Measurements from ENCODE around the gene STK17A. TPM values are rescaled to one million over a fixed set of nuclear protein-coding genes. Genes with fewer than 3 reads are reported as not detected.

STK17A gene
- 10 to 100 TPM; 43.2 to 50.9 TPM for total RNA-seq

DNA sequence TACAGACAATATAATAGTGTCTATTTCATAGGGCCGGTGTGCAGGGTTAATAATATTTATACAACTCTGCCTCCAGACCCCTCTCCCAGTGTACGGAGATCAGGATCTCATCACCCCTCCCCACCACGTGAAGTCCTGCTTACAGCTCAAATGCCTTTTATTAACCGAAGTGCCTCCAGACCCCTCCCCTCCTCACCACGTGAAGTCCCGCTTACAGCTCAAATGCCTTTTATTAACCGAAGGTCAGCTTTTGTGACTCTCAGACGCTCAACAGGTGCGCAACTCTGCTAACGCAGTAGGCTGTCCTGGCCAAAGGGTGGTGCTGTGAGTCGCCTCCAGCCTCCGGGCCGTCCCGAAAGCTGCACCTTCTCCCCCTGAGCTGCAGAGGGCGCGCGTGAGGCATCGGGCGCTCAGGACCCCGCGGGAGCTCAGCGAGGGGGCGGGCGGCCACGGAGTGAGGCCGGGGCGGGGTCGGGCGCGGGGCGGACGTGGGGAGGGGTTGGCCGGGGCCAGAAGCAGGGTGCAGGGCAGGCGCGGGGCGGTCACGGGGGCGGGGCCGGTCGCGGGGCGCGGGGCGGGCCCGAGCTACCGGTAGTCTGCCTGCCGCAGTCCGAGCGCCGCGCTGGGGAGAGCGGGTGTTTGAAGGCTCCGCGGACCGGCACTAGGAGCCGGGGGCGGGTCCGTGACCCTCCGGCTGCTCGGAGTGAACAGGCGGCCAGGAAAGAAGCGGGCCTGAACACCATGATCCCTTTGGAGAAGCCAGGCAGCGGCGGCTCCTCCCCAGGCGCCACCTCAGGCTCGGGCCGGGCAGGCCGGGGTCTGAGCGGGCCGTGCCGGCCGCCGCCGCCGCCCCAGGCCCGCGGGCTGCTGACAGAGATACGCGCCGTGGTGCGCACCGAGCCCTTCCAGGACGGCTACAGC lies at the start of gene STK17A:
Gene STK17A (plus strand): TSS at position 606 of the 921 bp plus-strand sequence. CDS start 136 bp downstream, at position 742.
- Mint-ChIP-seq H3K4me3 (peak within 1 kb of the TSS; percentile 99), H3K27me3 (peaks cover 6% of the 10 kb centered on the region), H3K27ac (peak within 1 kb of the TSS; percentile 97), H3K4me1 (peaks cover 29% of the 10 kb centered on the region), H3K36me3 (ENCODE audit: low read depth) (peaks cover 17% of the 10 kb centered on the region), H3K9me3 (ENCODE audit: low read depth) (no peaks in the 10 kb centered on the region)
- intact Hi-C loops (cut with DNase I, micrococcal nuclease) = loop anchor here (1.0 to 5.0 kb wide), 15 partner anchors 66 to 650 kb away; partner anchors contain the start of genes COA1 (in 2 of the 2), MRPL32 (in 1 of the 2), MRPS24 (in 1 of the 2) and PSMA2 (in 1 of the 2)
- POLR2A ChIA-PET = interaction anchor here (0.6 to 6.4 kb wide), 24 partner anchors 10 to 620 kb away, joined by 3 to 66 read pairs (median 4); partner anchors contain the start of genes BLVRA and COA1
- CTCF ChIA-PET = interaction anchor here (0.5 to 13.3 kb wide), 83 partner anchors 8 to 540 kb away, joined by 3 to 381 read pairs (median 5); partner anchors contain the start of genes COA1, MRPS24 and POLD2
- ATAC-seq (peak; percentile 77), DNase-seq (peak; percentile 96)

DNA sequence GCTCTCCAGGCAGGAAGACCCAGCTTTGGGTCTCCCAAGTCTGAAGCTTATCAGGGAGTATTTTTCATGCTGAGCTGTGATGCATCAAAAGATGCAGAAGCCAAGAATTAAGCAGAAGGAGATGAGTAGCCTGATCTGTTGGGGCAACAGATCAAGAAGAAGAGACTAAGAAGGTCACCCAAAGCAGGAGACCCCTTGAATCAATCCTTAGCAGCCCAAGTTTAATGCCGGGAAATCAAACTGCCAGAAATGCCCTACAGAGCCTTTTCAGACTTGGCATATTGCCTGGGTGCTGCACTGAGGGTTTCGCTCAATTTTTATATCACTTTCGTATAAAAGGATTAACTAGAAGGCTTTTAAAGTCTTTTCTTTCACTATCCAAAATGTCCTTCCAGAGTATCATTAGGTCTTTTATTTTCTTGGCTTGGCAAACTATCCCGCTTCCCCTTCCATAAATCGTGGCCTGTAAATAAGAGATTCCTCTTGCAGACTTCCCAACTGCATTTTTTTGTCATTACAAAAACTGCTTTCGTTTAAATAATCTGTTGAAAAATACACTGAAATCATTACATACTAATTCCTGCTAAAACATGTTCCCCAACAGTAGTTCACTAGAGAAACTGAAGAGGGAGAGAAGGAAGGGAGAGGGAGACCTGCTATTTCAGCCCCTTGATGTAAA lies 49.0 kb upstream of the STK17A start:
- CTCF ChIA-PET = no interaction called here
- intact Hi-C loops (cut with DNase I, micrococcal nuclease) = no loop called here
- POLR2A ChIA-PET = no interaction called here
- no peaks in the 10 kb centered on the region for H3K4me1 Mint-ChIP-seq
- ATAC-seq (no peak), DNase-seq (no peak)
- H3K27me3 Mint-ChIP-seq = no peaks in the 10 kb centered on the region
- no peak overlapping the region for H3K27ac Mint-ChIP-seq
- no peaks in the 10 kb centered on the region for H3K36me3 Mint-ChIP-seq (ENCODE audit: low read depth)
- H3K4me3 Mint-ChIP-seq = no peak overlapping the region
- H3K9me3 Mint-ChIP-seq (ENCODE audit: low read depth) = no peaks in the 10 kb centered on the region

DNA sequence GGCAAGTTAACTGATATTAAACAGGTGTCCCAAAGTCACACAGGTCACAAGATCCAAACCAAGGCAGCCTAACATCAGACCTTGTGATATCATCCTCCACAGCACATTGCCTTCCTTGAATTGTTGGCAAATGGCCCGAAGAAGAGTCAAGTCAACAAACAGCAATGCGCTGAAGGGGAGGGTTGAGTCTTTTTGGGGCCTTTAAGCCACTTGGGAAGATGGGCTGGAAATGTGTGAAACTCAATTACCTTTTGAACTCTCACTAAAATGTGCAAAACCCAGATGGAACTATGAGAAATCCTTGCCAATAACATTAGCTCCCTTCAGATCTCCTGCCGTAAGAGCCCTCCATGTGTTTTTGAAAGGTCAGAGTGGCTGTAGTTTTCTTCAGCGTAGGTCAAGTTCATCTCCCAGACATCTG lies 47.9 kb upstream of the STK17A start:
- CTCF ChIA-PET = no interaction called here
- no peak overlapping the region for H3K4me3 Mint-ChIP-seq
- H3K9me3 Mint-ChIP-seq (ENCODE audit: low read depth) = no peaks in the 10 kb centered on the region
- no peaks in the 10 kb centered on the region for H3K27me3 Mint-ChIP-seq
- H3K4me1 Mint-ChIP-seq = no peaks in the 10 kb centered on the region
- intact Hi-C loops (cut with DNase I, micrococcal nuclease) = no loop called here
- POLR2A ChIA-PET = no interaction called here
- H3K27ac Mint-ChIP-seq = no peak overlapping the region
- DNase-seq (no peak), ATAC-seq (no peak)
- H3K36me3 Mint-ChIP-seq (ENCODE audit: low read depth) = no peaks in the 10 kb centered on the region

DNA sequence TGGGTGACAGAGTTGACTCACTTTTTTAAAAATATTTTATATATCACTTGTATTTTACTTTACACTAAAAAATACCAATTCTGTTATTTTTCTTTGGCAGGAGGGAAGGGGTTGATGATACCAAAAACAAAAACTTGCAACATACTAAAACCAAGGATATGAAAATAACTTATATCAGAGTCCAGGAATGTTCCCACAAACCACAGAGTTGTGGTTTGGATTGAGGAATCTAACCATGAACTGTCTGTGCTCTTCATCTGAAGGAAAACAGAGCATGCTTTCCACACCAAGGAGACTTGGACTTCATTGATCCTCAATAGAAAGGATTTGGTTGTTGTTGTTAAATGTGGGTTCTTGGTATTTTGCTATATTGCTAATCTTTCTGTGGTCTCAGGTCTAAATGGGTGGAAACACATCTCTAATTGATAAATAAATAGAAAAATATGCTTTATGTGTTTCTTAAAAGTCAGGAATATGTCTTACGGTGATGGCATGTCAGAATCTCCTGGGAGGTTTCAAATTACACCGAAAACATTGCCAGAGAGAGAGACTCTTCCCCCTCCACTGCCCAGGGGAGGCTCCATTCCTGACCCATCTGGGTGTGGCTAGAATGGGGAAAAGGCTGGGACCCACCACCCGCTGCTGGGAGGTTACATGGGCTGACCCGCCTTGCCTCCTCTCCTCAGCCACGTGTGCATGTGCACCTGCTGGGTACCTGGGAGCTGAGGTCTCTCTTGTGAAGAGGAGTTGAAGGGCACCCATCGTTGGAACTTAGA lies 46.9 kb upstream of the STK17A start:
- DNase-seq = no peak
- Mint-ChIP-seq H3K9me3 (ENCODE audit: low read depth) (no peaks in the 10 kb centered on the region), H3K4me3 (no peak overlapping the region), H3K36me3 (ENCODE audit: low read depth) (no peaks in the 10 kb centered on the region), H3K4me1 (no peaks in the 10 kb centered on the region), H3K27ac (no peak overlapping the region), H3K27me3 (peaks cover under 1% of the 10 kb centered on the region)
- ATAC-seq = no peak
- intact Hi-C loops (cut with DNase I, micrococcal nuclease) = no loop called here
- POLR2A ChIA-PET = no interaction called here
- CTCF ChIA-PET = no interaction called here

DNA sequence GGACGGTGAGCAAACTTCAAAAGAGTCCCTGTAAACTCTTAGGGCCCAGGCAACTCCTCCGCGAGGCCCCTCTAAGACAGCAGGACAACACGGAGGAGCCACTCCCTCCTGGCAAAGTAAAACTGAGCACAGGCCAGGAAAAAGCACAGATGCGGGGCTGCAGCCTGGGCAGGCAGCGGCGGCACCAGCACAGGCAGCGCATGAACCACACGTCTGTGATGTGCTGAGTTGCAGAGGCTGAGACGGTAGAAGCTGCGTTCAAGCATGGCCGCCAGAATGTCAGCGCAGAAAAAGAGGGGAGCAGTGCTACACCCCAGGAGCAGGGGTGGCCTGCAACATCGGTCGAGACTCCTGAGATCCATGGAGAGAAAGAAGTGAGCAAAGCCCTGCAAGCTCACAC lies 46.1 kb upstream of the STK17A start:
- Mint-ChIP-seq H3K9me3 (ENCODE audit: low read depth) (no peaks in the 10 kb centered on the region), H3K36me3 (ENCODE audit: low read depth) (no peaks in the 10 kb centered on the region), H3K27ac (no peak overlapping the region), H3K4me3 (no peak overlapping the region), H3K4me1 (no peaks in the 10 kb centered on the region), H3K27me3 (peaks cover 3% of the 10 kb centered on the region)
- ChIA-PET POLR2A (interaction anchor here (0.6 kb wide), 1 partner anchor 292 kb away, joined by 3 read pairs; no protein-coding TSS in a partner anchor), CTCF (interaction anchor here (1.1 to 1.7 kb wide), 2 partner anchors 23 to 163 kb away, joined by 4 to 6 read pairs; no protein-coding TSS in a partner anchor)
- ATAC-seq (no peak), DNase-seq (no peak)
- intact Hi-C loops (cut with DNase I, micrococcal nuclease) = no loop called here

DNA sequence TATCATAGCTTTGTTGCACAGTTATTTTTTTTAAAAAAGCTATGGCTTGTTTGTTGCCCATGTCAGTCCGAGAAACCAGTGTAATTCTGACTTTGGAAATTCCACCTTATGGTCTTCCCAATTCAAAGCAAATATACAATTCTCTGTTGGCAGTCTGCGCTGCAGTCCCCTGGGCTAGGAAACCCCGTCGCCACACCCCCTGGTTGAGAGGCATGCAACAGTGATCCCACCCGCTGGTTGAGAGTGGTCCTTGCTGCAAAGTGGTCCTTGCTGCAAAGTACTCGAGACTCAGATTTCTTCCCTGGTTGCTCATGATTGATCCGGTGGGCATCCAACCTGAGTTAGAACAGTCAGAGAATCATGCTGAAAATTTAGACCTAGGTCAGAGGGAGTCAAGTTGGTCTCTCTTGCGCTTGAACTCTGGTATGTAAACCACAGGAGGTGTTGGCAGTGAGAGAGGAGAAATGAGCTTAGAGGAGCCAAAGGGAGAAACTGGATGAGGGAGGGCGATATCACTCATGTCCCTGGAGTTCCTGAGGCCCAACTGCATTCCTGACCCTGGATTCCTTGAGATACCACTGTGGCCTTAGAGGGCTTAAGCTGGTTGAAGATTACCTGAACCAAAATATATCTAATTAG lies 45.0 kb upstream of the STK17A start:
- ChIA-PET CTCF (interaction anchor here (1.1 to 1.7 kb wide), 2 partner anchors 22 to 162 kb away, joined by 4 to 6 read pairs; no protein-coding TSS in a partner anchor), POLR2A (no interaction called here)
- Mint-ChIP-seq H3K9me3 (ENCODE audit: low read depth) (no peaks in the 10 kb centered on the region), H3K4me1 (no peaks in the 10 kb centered on the region), H3K27me3 (peaks cover 7% of the 10 kb centered on the region), H3K4me3 (no peak overlapping the region), H3K27ac (no peak overlapping the region), H3K36me3 (ENCODE audit: low read depth) (no peaks in the 10 kb centered on the region)
- intact Hi-C loops (cut with DNase I, micrococcal nuclease) = no loop called here
- no peak for ATAC-seq
- DNase-seq = no peak

DNA sequence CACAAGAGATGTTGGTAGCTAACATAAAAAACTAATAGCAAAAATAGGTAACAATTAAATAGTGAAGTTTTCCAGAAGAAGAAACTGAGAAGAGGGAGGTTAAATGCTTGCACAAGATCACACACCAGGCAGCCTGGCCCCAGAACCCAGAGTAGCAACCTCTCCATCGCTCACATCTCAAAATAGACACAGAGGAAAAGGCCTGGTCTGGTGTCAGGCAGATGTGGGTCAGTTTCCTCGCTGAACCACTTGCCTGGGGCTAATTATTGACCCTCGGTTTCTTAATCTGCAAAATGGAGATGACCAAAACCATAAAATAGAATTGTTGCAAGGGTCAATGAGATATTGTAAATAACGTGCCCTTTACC lies 44.5 kb upstream of the STK17A start:
- H3K4me1 Mint-ChIP-seq = no peaks in the 10 kb centered on the region
- H3K27ac Mint-ChIP-seq = no peak overlapping the region
- POLR2A ChIA-PET = no interaction called here
- H3K4me3 Mint-ChIP-seq = no peak overlapping the region
- peaks cover 7% of the 10 kb centered on the region for H3K27me3 Mint-ChIP-seq
- intact Hi-C loops (cut with DNase I, micrococcal nuclease) = no loop called here
- DNase-seq = no peak
- ATAC-seq = no peak
- no peaks in the 10 kb centered on the region for H3K9me3 Mint-ChIP-seq (ENCODE audit: low read depth)
- no peaks in the 10 kb centered on the region for H3K36me3 Mint-ChIP-seq (ENCODE audit: low read depth)
- CTCF ChIA-PET = no interaction called here

DNA sequence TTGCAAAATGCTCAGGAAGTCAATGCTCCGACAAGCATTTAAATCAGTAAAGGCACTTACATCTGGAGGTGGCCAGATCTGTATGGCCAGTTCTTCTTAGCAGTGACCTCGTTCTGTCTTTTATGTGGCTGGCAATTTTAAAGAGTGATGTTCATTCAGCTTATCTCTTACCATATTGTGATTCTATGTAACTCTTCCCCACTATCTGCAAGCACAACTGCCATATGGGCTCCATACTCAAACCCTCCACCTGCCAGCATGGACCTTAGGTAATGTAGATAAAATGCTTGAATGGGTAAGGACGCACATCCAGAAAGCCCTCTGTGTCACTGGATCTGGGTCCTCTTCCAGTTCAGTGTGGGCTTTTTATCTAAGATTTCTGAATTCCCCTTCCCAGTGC lies 42.4 kb upstream of the STK17A start:
- ChIA-PET CTCF (interaction anchor here (0.6 kb wide), 1 partner anchor 42 kb away, joined by 3 read pairs; the partner anchor contains the start of gene STK17A), POLR2A (no interaction called here)
- H3K27me3 Mint-ChIP-seq = peaks cover 7% of the 10 kb centered on the region
- H3K27ac Mint-ChIP-seq = no peak overlapping the region
- intact Hi-C loops (cut with DNase I, micrococcal nuclease) = no loop called here
- no peaks in the 10 kb centered on the region for H3K36me3 Mint-ChIP-seq (ENCODE audit: low read depth)
- no peak for DNase-seq
- ATAC-seq = no peak
- no peak overlapping the region for H3K4me3 Mint-ChIP-seq
- H3K4me1 Mint-ChIP-seq = no peaks in the 10 kb centered on the region
- no peaks in the 10 kb centered on the region for H3K9me3 Mint-ChIP-seq (ENCODE audit: low read depth)

DNA sequence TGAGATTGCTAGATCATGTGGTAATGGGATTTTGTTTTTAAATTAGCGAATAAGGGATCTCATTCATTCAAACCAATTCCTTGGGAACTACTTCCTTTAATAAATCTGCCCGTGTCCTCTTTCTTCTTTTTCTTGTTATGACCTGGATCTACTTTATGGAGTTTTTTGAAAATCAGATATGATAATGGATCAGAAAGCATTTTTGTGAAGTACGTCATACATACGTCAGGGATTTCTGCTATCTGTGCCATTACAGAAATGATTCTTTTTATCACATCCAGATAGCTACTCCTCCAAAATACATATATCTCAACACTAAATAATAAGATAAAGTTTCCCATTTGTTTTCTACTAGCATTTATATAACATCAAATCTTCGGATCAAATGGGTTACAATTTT lies 40.2 kb upstream of the STK17A start:
- Mint-ChIP-seq H3K4me3 (no peak overlapping the region), H3K36me3 (ENCODE audit: low read depth) (no peaks in the 10 kb centered on the region), H3K9me3 (ENCODE audit: low read depth) (no peaks in the 10 kb centered on the region), H3K27me3 (peaks cover 10% of the 10 kb centered on the region), H3K27ac (no peak overlapping the region), H3K4me1 (no peaks in the 10 kb centered on the region)
- no peak for ATAC-seq
- POLR2A ChIA-PET = no interaction called here
- CTCF ChIA-PET = no interaction called here
- no peak for DNase-seq
- intact Hi-C loops (cut with DNase I, micrococcal nuclease) = no loop called here

DNA sequence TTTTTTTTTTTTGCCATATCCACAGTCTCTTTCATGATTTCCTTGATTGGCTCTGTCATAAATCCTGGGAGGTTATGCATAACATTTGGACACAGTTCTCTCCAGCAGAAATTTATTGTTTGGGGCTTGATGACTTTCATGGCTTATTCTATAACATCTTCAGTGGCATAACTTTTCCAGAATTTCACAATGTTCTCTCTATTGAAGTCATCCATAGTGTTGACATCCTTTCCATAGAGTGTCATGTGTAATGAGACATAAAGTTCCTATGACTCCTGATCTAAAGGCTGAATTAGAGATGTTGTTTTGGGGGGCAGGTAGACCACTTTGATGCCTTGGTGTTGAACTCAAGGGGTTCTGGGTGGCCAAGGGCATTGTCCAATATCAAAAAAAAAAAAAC lies 36.7 kb upstream of the STK17A start:
- ChIA-PET POLR2A (no interaction called here), CTCF (interaction anchor here (0.7 kb wide), 1 partner anchor 90 kb away, joined by 4 read pairs; no protein-coding TSS in a partner anchor)
- no peaks in the 10 kb centered on the region for H3K9me3 Mint-ChIP-seq (ENCODE audit: low read depth)
- ATAC-seq (no peak), DNase-seq (no peak)
- no peaks in the 10 kb centered on the region for H3K4me1 Mint-ChIP-seq
- H3K4me3 Mint-ChIP-seq = no peak overlapping the region
- H3K36me3 Mint-ChIP-seq (ENCODE audit: low read depth) = no peaks in the 10 kb centered on the region
- intact Hi-C loops (cut with DNase I, micrococcal nuclease) = no loop called here
- peaks cover 7% of the 10 kb centered on the region for H3K27me3 Mint-ChIP-seq
- H3K27ac Mint-ChIP-seq = no peak overlapping the region

DNA sequence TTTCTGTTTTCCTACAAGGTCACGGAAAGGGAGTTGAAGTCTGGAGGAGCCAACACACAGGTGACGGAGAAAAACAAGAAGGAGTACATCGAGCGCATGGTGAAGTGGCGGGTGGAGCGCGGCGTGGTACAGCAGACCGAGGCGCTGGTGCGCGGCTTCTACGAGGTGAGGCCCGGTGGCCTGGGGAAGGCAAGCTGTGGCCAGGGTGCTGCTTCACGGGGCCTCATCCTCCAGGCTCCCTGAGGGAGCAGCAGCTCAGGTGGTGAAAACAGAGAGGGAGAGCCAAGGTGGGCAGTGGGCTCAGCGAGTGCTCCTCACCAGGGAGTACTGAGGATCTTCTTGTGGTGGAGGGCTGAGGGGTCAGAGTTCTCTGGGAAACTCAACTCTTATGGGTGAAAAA lies 32.5 kb upstream of the STK17A start:
- intact Hi-C loops (cut with DNase I, micrococcal nuclease) = no loop called here
- no peak overlapping the region for H3K27ac Mint-ChIP-seq
- H3K36me3 Mint-ChIP-seq (ENCODE audit: low read depth) = no peaks in the 10 kb centered on the region
- H3K9me3 Mint-ChIP-seq (ENCODE audit: low read depth) = no peaks in the 10 kb centered on the region
- peaks cover 3% of the 10 kb centered on the region for H3K27me3 Mint-ChIP-seq
- peaks cover 21% of the 10 kb centered on the region for H3K4me1 Mint-ChIP-seq
- ATAC-seq (no peak), DNase-seq (no peak)
- CTCF ChIA-PET = interaction anchor here (0.6 to 1.3 kb wide), 3 partner anchors 32 to 289 kb away, joined by 3 read pairs; partner anchors contain the start of gene STK17A
- POLR2A ChIA-PET = no interaction called here
- H3K4me3 Mint-ChIP-seq = no peak overlapping the region
